Sigmoid colon (tissue), 7 donors: Measurements from ENCODE around the gene GSTCD. TPM values are rescaled to one million over a fixed set of nuclear protein-coding genes. Genes with fewer than 3 reads are reported as not detected.
"Not testable (repeated sequence)": the region's sequence is repeated elsewhere in the genome, so short reads cannot be mapped to it uniquely, and the experiment has no call there.

ENCODE experiments used
- DNase-seq: peaks from one replicate; pipeline ENCODE4 v3.0.0-alpha.2; 2019
- H3K27ac ChIP-seq, 4 donors: fragments of 200-600 bp; sonication (generic); one replicate each; pipeline ENCODE4 v1.5.1; 2016 to 2019; ENCODE audit warnings: mild to moderate bottlenecking in 1 of 4
- H3K27me3 ChIP-seq, 3 donors: fragments of 200-600 bp; sonication (generic); one replicate each; pipeline ENCODE4 v1.5.1; 2019; ENCODE audit warnings: mild to moderate bottlenecking in 1 of 3
- H3K36me3 ChIP-seq, 4 donors: fragments of 200-600 bp; sonication (generic); one replicate each; pipeline ENCODE4 v1.5.1; 2016 to 2019
- H3K4me1 ChIP-seq, 4 donors: fragments of 200-600 bp; sonication (generic); one replicate each; pipeline ENCODE4 v1.5.1; 2017 to 2019
- H3K4me3 ChIP-seq, 4 donors: fragments of 200-600 bp; sonication (generic); one replicate each; pipeline ENCODE4 v1.5.1; 2017 to 2019; ENCODE audit warnings: mild to moderate bottlenecking in 2 of 4, moderate library complexity in 1 of 4
- H3K9me3 ChIP-seq, 4 donors: fragments of 200-600 bp in 3 of 4; sonication (generic) in 3 of 4; one replicate each; pipeline versions ENCODE4 v1.5.1 to v1.6.1; 2013 to 2019
- EP300 ChIP-seq, 4 donors: sonication (generic); formaldehyde crosslinking; IDR thresholded peaks; one replicate each; pipeline ENCODE4 v1.6.1; 2017; ENCODE audit warnings: antibody characterized with exemption in 4 of 4
- POLR2A ChIP-seq, 2 donors: fragments of 450-650 bp; IDR thresholded peaks; one replicate each; pipeline ENCODE4 v1.6.1; 2016; ENCODE audit warnings: antibody characterized with exemption in 2 of 2, mild to moderate bottlenecking in 2 of 2, moderate library complexity in 2 of 2
- POLR2AphosphoS5 ChIP-seq, 4 donors: sonication (generic); formaldehyde crosslinking; IDR thresholded peaks; one replicate each; pipeline ENCODE4 v1.6.1; 2017; ENCODE audit warnings: antibody characterized with exemption in 4 of 4
- WGBS, 2 donors: extraction: QIAGEN DNeasy Blood & Tissue Kit; methylation state at CpG; one replicate each; pipeline ENCODE4 v1.1.7; 2013; 5-methylcytosine and 5-hydroxymethylcytosine counted together
- intact Hi-C: fragments of 100-400 bp; cut with DNase I; formaldehyde crosslinking; loops from one replicate; pipeline ENCODE4 v1.15.1; 2023
- polyA plus RNA-seq, 3 donors: library from polyadenylated mRNA; stranded (reverse); fragments of 200-250 nt; gene quantifications; one replicate each; pipeline ENCODE4 v1.2.3, GENCODE V29; 2013
- total RNA-seq, 4 donors: library from RNA; depleted of rRNA; stranded (reverse); fragments of >200 nt; gene quantifications; one replicate each; pipeline ENCODE4 v1.1.0, GENCODE V29; 2016
- TF ChIP-seq, protein P1 (sequence below), 4 experiments: fragments of 450-650 bp in 3 of 4; fragments of 200-600 bp in 1 of 4; IDR thresholded peaks; one replicate each; pipeline ENCODE4 v1.5.1; 2016 to 2019; ENCODE audit warnings: antibody characterized with exemption in 4 of 4, mild to moderate bottlenecking in 3 of 4, moderate library complexity in 2 of 4
- donor health status: healthy with polysubstance abuse.
- donor health status: Bipolar disorder and iron deficiency.
- donor health status: healthy.

Gene GSTCD
- total and polyA plus RNA-seq, 7 donors: 1.8 to 16.4 (median 5.8) TPM

DNA sequence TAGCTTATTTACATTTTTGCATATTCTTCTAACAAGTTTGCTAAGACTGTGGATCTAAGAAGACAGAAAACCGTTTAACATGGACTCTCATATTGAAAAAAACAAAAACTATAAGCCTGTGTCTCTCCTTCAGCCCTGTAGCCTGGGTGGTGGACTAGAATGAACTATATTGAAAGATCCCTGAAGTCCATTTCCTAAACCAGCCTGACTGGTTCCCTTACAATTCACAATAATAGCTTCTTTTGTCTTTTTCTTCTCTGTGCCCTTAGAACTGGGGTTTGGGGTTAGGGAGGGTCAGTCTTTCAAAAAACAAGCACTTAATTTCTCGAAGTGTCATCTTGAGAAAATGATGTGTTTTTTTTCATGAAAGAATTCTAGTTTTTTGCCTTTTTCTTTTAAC lies 59.0 kb downstream of the GSTCD start:
- 39 to 86% methylated on average over 2 of the region's 2 CpGs for WGBS, 2 donors
- H3K27me3 ChIP-seq: no peaks in the 10 kb centered on the region
- H3K4me1 ChIP-seq: no peaks in the 10 kb centered on the region
- H3K4me3 ChIP-seq: no peak overlapping the region
- intact Hi-C loops: no loop called here
- DNase-seq: no peak
- no peak overlapping the region for H3K27ac ChIP-seq
- TF ChIP-seq POLR2AphosphoS5 (IDR thresholded peaks at IDR 0.05) (no peak), EP300 (IDR thresholded peaks at IDR 0.05) (no peak), POLR2A (IDR thresholded peaks at IDR 0.05) (no peak)
- TF ChIP-seq, protein P1, sequence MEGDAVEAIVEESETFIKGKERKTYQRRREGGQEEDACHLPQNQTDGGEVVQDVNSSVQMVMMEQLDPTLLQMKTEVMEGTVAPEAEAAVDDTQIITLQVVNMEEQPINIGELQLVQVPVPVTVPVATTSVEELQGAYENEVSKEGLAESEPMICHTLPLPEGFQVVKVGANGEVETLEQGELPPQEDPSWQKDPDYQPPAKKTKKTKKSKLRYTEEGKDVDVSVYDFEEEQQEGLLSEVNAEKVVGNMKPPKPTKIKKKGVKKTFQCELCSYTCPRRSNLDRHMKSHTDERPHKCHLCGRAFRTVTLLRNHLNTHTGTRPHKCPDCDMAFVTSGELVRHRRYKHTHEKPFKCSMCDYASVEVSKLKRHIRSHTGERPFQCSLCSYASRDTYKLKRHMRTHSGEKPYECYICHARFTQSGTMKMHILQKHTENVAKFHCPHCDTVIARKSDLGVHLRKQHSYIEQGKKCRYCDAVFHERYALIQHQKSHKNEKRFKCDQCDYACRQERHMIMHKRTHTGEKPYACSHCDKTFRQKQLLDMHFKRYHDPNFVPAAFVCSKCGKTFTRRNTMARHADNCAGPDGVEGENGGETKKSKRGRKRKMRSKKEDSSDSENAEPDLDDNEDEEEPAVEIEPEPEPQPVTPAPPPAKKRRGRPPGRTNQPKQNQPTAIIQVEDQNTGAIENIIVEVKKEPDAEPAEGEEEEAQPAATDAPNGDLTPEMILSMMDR (IDR thresholded peaks at IDR 0.05): no peak
- no peaks in the 10 kb centered on the region for H3K9me3 ChIP-seq
- H3K36me3 ChIP-seq: no peaks in the 10 kb centered on the region

DNA sequence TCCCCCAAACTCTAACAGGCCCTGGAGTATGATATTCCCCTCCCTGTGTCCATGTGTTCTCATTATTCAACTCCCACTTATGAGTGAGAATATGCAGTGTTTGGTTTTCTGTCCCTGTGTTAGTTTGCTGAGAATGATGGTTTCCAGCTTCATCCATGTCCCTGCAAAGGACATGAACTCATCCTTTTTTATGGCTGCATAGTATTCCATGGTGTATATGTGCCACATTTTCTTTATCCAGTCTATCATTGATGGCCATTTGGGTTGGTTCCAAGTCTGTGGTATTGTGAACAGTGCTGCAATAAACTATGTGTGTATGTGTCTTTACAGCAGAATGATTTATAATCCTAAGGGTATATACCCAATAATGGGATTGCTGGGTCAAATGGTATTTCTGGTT lies 61.9 kb downstream of the GSTCD start:
- H3K9me3 ChIP-seq, intact Hi-C loops, H3K4me1 ChIP-seq, H3K27ac ChIP-seq, DNase-seq, H3K36me3 ChIP-seq, H3K27me3 ChIP-seq, H3K4me3 ChIP-seq: not testable (repeated sequence)

DNA sequence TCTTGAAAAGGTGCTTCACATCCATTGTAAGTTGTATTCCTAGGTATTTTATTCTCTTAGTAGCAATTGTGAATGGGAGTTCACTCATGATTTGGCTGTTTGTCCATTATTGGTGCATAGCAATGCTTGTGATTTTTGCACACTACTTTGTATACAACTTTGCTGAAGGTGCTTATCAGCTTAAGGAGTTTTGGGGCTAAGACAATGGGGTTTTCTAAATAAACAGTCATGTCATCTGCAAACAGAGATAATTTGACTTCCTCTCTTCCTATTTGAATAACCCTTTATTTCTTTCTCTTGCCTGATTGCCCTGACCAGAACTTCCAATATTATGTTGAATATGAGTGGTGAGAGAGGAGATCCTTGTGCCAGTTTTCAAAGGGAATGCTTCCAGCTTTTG lies 63.5 kb downstream of the GSTCD start:
- H3K4me3 ChIP-seq, intact Hi-C loops, DNase-seq, H3K27me3 ChIP-seq, H3K27ac ChIP-seq, H3K4me1 ChIP-seq, H3K9me3 ChIP-seq, H3K36me3 ChIP-seq: not testable (repeated sequence)

DNA sequence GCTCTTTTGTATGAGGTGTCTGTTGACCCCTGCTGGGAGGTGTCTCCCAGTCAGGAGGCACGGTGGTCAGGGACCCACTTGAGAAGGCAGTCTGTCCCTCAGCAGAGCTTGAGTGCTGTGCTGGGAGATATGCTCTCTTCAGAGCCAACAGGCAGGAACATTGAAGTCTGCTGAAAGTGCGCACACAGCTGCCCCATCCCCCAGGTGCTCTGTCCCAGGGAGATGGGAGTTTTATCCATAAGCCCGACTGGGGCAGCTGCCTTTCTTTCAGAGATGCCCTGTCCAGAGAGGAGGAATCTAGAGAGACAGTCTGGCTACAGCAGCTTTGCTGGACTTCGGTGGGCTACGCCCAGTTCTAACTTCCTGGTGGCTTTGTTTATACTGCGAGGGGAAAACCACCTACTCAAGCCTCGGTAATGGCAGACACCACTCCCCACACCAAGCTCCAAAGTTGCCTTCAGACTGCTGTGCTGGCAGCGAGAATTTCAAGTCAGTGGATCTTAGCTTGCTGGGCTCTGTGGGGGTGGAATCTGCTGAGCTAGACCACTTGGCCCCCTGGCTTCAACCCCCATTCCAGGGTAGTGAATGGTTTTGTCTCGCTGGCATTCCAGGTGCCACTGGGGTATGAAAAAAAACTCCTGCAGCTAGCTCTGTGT lies 67.3 kb downstream of the GSTCD start:
- 90 to 95% methylated on average over 9 of the region's 9 CpGs for WGBS, 2 donors
- intact Hi-C loops, H3K4me3 ChIP-seq, H3K36me3 ChIP-seq, DNase-seq, H3K27me3 ChIP-seq, H3K4me1 ChIP-seq, H3K27ac ChIP-seq, H3K9me3 ChIP-seq: not testable (repeated sequence)

DNA sequence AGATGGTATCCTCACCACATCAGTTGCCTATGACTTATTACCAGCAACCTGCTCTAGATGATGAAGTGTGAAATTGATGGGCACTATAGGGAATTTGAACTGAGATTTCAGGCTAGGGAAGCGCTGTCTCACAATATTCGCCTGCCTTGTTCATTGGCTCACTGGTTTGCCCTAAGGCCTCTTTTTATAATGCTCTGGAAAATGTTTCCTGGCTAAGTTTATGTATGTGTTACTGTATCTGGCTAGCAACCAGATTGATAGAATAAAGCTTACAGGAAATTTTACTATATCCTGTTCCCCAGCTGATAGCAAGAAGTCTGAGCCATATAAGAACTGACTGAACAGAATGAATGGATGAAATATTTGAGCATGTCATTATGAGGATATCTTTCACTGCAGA lies 71.6 kb downstream of the GSTCD start:
- no peak overlapping the region for H3K4me3 ChIP-seq
- H3K4me1 ChIP-seq: peaks cover 0 to 8% (median 0%) of the 10 kb centered on the region in 4 donors
- H3K27me3 ChIP-seq: no peaks in the 10 kb centered on the region
- H3K36me3 ChIP-seq: no peaks in the 10 kb centered on the region
- TF ChIP-seq POLR2AphosphoS5 (IDR thresholded peaks at IDR 0.05) (no peak), POLR2A (IDR thresholded peaks at IDR 0.05) (no peak)
- TF ChIP-seq, protein P1 (IDR thresholded peaks at IDR 0.05): no peak
- intact Hi-C loops: no loop called here
- no peak for DNase-seq
- H3K27ac ChIP-seq: no peak overlapping the region
- no peaks in the 10 kb centered on the region for H3K9me3 ChIP-seq
- WGBS, 2 donors: 26 to 72% methylated on average over 2 of the region's 2 CpGs

DNA sequence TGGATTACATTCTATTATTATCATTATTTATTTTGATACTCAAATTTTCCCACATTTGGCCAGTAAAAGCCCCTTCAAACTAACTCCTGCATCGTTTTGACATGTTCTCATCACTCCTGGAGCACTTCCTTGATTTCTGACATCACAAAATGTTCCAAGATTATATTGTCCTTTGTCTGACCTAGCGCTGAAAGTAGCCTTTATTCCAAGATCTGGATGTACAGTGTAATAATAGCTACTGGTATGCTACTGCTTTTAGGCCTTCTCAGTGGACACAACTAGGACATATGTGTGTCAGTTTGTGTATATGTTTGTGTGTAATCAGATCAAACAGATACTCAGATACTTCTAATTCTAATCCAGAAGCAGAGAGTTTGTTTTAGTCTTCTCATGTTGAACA lies 76.2 kb downstream of the GSTCD start:
- no peaks in the 10 kb centered on the region for H3K36me3 ChIP-seq
- intact Hi-C loops: no loop called here
- no peaks in the 10 kb centered on the region for H3K9me3 ChIP-seq
- no peaks in the 10 kb centered on the region for H3K27me3 ChIP-seq
- no peak overlapping the region for H3K27ac ChIP-seq
- DNase-seq: no peak
- WGBS, 2 donors: 79 to 83% methylated on average over 2 of the region's 2 CpGs
- TF ChIP-seq, protein P1 (IDR thresholded peaks at IDR 0.05): no peak
- TF ChIP-seq POLR2A (IDR thresholded peaks at IDR 0.05): no peak
- no peak for TF ChIP-seq POLR2AphosphoS5 (IDR thresholded peaks at IDR 0.05)
- TF ChIP-seq EP300 (IDR thresholded peaks at IDR 0.05): no peak
- peaks cover 0 to 8% (median 0%) of the 10 kb centered on the region in 4 donors for H3K4me1 ChIP-seq
- no peak overlapping the region for H3K4me3 ChIP-seq
